Astrocyte (in vitro differentiated cells and primary cell): ENCODE data around the gene TNFRSF9. TPM values are rescaled to one million over a fixed set of nuclear protein-coding genes. Genes with fewer than 3 reads are reported as not detected.
"Not testable (repeated sequence)": the region's sequence is repeated elsewhere in the genome, so short reads cannot be mapped to it uniquely, and the experiment has no call there.

ENCODE experiments used
- DNase-seq: peaks from one replicate; pipeline ENCODE4 v3.0.0-alpha.2; 2010; ENCODE audit warnings: low read depth
- FAIRE-seq: peaks from 2 replicates; lab custom pipeline; 2011; peaks lifted over from hg19 to GRCh38; lab: Jason Lieb, UNC
- H2AFZ ChIP-seq: 2 replicates; pipeline ENCODE4 v1.6.0; 2012; ENCODE audit warnings: low read depth, low read length, inconsistent platforms
- H3K27ac ChIP-seq: 2 replicates; pipeline ENCODE4 v1.5.1; 2011; ENCODE audit warnings: low read depth, low read length, inconsistent platforms
- H3K27me3 ChIP-seq: 2 replicates; pipeline ENCODE4 v1.6.0; 2011; ENCODE audit warnings: low read length, inconsistent platforms; ENCODE audit not compliant: insufficient read depth
- H3K36me3 ChIP-seq: 2 replicates; pipeline ENCODE4 v1.5.1; 2011; ENCODE audit warnings: low read length, inconsistent platforms; ENCODE audit not compliant: insufficient read depth
- H3K4me1 ChIP-seq: 2 replicates; pipeline ENCODE4 v1.5.1; 2011; ENCODE audit warnings: low read length, inconsistent platforms; ENCODE audit not compliant: insufficient read depth
- H3K4me2 ChIP-seq: 2 replicates; pipeline ENCODE4 v1.6.0; 2012; ENCODE audit warnings: low read length, inconsistent platforms
- H3K4me3 ChIP-seq: 2 replicates; pipeline ENCODE4 v1.5.1; 2011; ENCODE audit warnings: low read depth, mild to moderate bottlenecking, low read length, inconsistent platforms; ENCODE audit not compliant: insufficient read depth
- H3K79me2 ChIP-seq: 2 replicates; pipeline ENCODE4 v1.6.0; 2012; ENCODE audit warnings: mild to moderate bottlenecking, low read length, inconsistent platforms; ENCODE audit not compliant: insufficient read depth
- H3K9ac ChIP-seq: 2 replicates; pipeline ENCODE4 v1.6.0; 2012; ENCODE audit warnings: mild to moderate bottlenecking, low read length, inconsistent platforms
- H3K9me3 ChIP-seq: 2 replicates; pipeline ENCODE4 v1.5.1; 2012; ENCODE audit warnings: low read depth, mild to moderate bottlenecking, low read length, inconsistent platforms; ENCODE audit not compliant: insufficient read depth
- H4K20me1 ChIP-seq: 2 replicates; pipeline ENCODE4 v1.6.0; 2012; ENCODE audit warnings: low read length, inconsistent platforms; ENCODE audit not compliant: insufficient read depth
- H3K27ac Mint-ChIP-seq: one replicate; pipeline ENCODE4 v1.8.0; 2021; ENCODE audit warnings: mild to moderate bottlenecking, mixed read lengths; ENCODE audit not compliant: unreplicated experiment
- H3K27me3 Mint-ChIP-seq: one replicate; pipeline ENCODE4 v1.8.0; 2021; ENCODE audit warnings: low read depth, mixed read lengths; ENCODE audit not compliant: unreplicated experiment
- H3K36me3 Mint-ChIP-seq: one replicate; pipeline ENCODE4 v1.8.0; 2021; ENCODE audit warnings: low read depth, mixed read lengths; ENCODE audit not compliant: unreplicated experiment
- H3K4me1 Mint-ChIP-seq: one replicate; pipeline ENCODE4 v1.8.0; 2021; ENCODE audit warnings: low read depth, mixed read lengths; ENCODE audit not compliant: unreplicated experiment
- H3K4me3 Mint-ChIP-seq: one replicate; pipeline ENCODE4 v1.8.0; 2021; ENCODE audit warnings: mild to moderate bottlenecking, moderate library complexity, mixed read lengths; ENCODE audit not compliant: unreplicated experiment
- H3K9me3 Mint-ChIP-seq: one replicate; pipeline ENCODE4 v1.8.0; 2021; ENCODE audit warnings: mild to moderate bottlenecking, mixed read lengths; ENCODE audit not compliant: unreplicated experiment
- CTCF ChIP-seq: IDR thresholded peaks from 2 replicates; pipeline ENCODE4 v1.5.1; 2011; ENCODE audit warnings: low read depth, mild to moderate bottlenecking, inconsistent platforms, low read length, moderate library complexity; ENCODE audit not compliant: insufficient read depth
- EZH2 ChIP-seq: IDR thresholded peaks from 2 replicates; pipeline ENCODE4 v1.6.1; 2012; ENCODE audit warnings: mild to moderate bottlenecking, low read length, inconsistent platforms; ENCODE audit not compliant: insufficient read depth
- total RNA-seq: library from RNA; stranded (reverse); gene quantifications from 2 replicates; pipeline ENCODE4 v1.2.1, GENCODE V29; 2021

The TNFRSF9 gene
- total RNA-seq, 1 donor from 2014 or later = 3.4 TPM

- Histone ChIP-seq H3K27me3 (no peaks in the 10 kb centered on the region), H3K9ac (no peak overlapping the region), H3K4me2 (peak overlapping the region; percentile 3), H2AFZ (no peak overlapping the region), H3K27ac (no peak overlapping the region), H3K4me3 (no peak overlapping the region), H3K4me1 (peaks cover 11% of the 10 kb centered on the region), H3K79me2 (no peaks in the 10 kb centered on the region), H4K20me1 (no peaks in the 10 kb centered on the region), H3K36me3 (no peaks in the 10 kb centered on the region), H3K9me3 (no peaks in the 10 kb centered on the region)
- DNase-seq = peak; percentile 72
- Mint-ChIP-seq H3K4me3 (no peak overlapping the region), H3K27me3 (no peaks in the 10 kb centered on the region), H3K27ac (peak overlapping the region; percentile 62), H3K9me3 (no peaks in the 10 kb centered on the region), H3K36me3 (no peaks in the 10 kb centered on the region), H3K4me1 (peaks cover 6% of the 10 kb centered on the region)
- TF ChIP-seq EZH2 = no peak
- no peak for TF ChIP-seq CTCF
- no peak for FAIRE-seq
These were observed 18.8 kb downstream of the TNFRSF9 start for GRCh38 chr1:7921796-7922195.

GRCh38 chr1:7919880-7920279 is 20.8 kb downstream of the TNFRSF9 start:
- Histone ChIP-seq H3K36me3 (no peaks in the 10 kb centered on the region), H3K4me2 (no peak overlapping the region), H3K27ac (no peak overlapping the region), H3K9ac (no peak overlapping the region), H3K9me3 (no peaks in the 10 kb centered on the region), H2AFZ (no peak overlapping the region), H4K20me1 (no peaks in the 10 kb centered on the region), H3K4me3 (no peak overlapping the region), H3K27me3 (no peaks in the 10 kb centered on the region), H3K79me2 (no peaks in the 10 kb centered on the region), H3K4me1 (peaks cover 11% of the 10 kb centered on the region)
- TF ChIP-seq CTCF (no peak), EZH2 (no peak)
- no peaks in the 10 kb centered on the region for H3K27me3 Mint-ChIP-seq
- no peak overlapping the region for H3K4me3 Mint-ChIP-seq
- peaks cover 6% of the 10 kb centered on the region for H3K4me1 Mint-ChIP-seq
- FAIRE-seq (no peak), DNase-seq (no peak)
- no peaks in the 10 kb centered on the region for H3K36me3 Mint-ChIP-seq
- H3K9me3 Mint-ChIP-seq = no peaks in the 10 kb centered on the region
- H3K27ac Mint-ChIP-seq = no peak overlapping the region

- H3K27ac Mint-ChIP-seq, H3K9me3 Mint-ChIP-seq, FAIRE-seq: not testable (repeated sequence)
These were observed 22.7 kb downstream of the TNFRSF9 start for GRCh38 chr1:7917971-7918370.

More at GRCh38 chr1:7917971-7918370, 22.7 kb downstream of the TNFRSF9 start:
- H3K9me3 ChIP-seq, H2AFZ ChIP-seq, H3K4me1 Mint-ChIP-seq, H3K27ac ChIP-seq, H3K4me3 Mint-ChIP-seq, H3K27me3 ChIP-seq, H3K79me2 ChIP-seq, DNase-seq, H4K20me1 ChIP-seq, H3K4me2 ChIP-seq, H3K27me3 Mint-ChIP-seq, H3K36me3 Mint-ChIP-seq, H3K9ac ChIP-seq, H3K4me3 ChIP-seq, H3K36me3 ChIP-seq: not testable (repeated sequence)
- peaks cover 11% of the 10 kb centered on the region for H3K4me1 ChIP-seq
